HUES64 (cell line): ENCODE measurements around the gene HMCN1.

Source experiments
- H3K27ac ChIP-seq: 2 replicates; pipeline ENCODE4 v1.7.0; 2013; ENCODE audit warnings: low read depth, low read length, inconsistent platforms
- H3K27me3 ChIP-seq: 2 replicates; pipeline ENCODE4 v1.6.1; 2013; ENCODE audit warnings: mild to moderate bottlenecking, low read length; ENCODE audit not compliant: insufficient read depth
- H3K36me3 ChIP-seq: 2 replicates; pipeline ENCODE4 v1.6.1; 2013; ENCODE audit warnings: mild to moderate bottlenecking, low read length; ENCODE audit not compliant: insufficient read depth
- H3K4me1 ChIP-seq: 2 replicates; pipeline ENCODE4 v1.6.1; 2013; ENCODE audit warnings: mild to moderate bottlenecking, low read length, moderate library complexity; ENCODE audit not compliant: insufficient read depth
- H3K4me3 ChIP-seq: 2 replicates; pipeline ENCODE4 v1.5.1; 2013; ENCODE audit warnings: mild to moderate bottlenecking, low read length, moderate library complexity
- H3K9ac ChIP-seq: 2 replicates; pipeline ENCODE4 v1.6.1; 2013; ENCODE audit warnings: mild to moderate bottlenecking, low read depth, low read length
- H3K9me3 ChIP-seq: 2 replicates; pipeline ENCODE4 v1.6.1; 2013; ENCODE audit warnings: low read depth, low read length; ENCODE audit not compliant: insufficient read depth
- WGBS: fragments of 150-250, 120-280 bp; methylation state at CpG from one replicate; pipeline ENCODE4 v1.1.7; 2013; ENCODE audit warnings: missing lambda C conversion rate; 5-methylcytosine and 5-hydroxymethylcytosine counted together

Gene HMCN1

DNA sequence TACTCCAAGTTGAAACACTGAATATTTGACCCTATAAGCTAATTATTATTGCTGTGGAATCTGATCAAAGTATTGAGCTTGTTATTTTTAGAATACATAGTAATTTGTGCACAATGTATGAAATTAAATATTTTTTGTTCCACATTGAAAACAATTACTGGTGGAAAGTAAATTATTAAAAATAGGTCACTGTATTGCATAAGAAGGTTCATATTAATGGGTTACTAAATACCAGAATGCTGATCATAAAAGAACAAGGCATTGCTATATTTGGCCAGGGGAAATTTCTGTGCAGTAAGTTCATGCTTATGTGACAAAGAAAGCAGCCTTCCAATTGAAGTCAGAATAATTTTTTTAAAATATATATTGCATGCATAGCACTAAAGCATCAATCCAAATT lies 481.4 kb downstream of the HMCN1 start:
- Histone ChIP-seq H3K4me3 (no peak overlapping the region), H3K36me3 (no peaks in the 10 kb centered on the region), H3K9ac (no peak overlapping the region)

DNA sequence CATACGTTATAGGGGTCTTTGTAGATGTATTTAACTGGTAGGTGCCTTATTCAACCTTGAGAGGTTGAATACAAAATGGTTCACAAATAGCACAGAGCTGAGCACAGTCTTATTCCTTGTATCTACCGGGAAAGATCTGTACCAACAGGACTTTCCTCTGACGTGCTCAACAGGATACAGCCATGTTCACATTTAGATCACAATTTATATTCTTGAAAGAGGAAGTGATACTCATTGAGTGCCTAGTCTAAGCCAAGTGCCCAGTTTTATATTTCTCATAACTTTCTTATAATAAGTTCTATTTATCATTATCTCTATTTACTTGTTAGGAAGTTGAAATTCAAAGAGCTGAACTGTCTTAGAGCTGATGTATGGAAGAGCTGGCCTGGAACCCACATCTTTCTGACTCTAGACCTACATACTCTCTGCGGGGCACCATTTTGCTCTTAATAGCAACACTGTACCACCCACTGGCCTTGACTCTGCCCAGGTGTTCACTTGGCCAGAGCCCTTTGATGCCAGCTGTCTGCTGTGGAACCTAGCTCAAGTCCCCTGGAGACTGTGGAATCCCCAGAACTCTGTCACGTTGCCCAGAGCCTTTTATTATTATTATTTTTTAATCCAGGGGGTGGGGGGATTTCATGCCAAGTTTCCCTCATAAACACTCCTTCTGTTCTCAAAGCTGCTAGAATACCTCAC lies 484.6 kb downstream of the HMCN1 start:
- Histone ChIP-seq H3K9ac (no peak overlapping the region), H3K4me1 (no peaks in the 10 kb centered on the region), H3K27me3 (no peaks in the 10 kb centered on the region), H3K9me3 (no peaks in the 10 kb centered on the region), H3K27ac (no peak overlapping the region), H3K4me3 (no peak overlapping the region), H3K36me3 (no peaks in the 10 kb centered on the region)
- 91% methylated on average over 4 of the region's 5 CpGs for WGBS

More for the DNA sequence above, 481.4 kb downstream of the HMCN1 start:
- H3K9me3 ChIP-seq, result no peaks in the 10 kb centered on the region
- H3K27me3 ChIP-seq, result no peaks in the 10 kb centered on the region
- no peaks in the 10 kb centered on the region for H3K4me1 ChIP-seq
- no peak overlapping the region for H3K27ac ChIP-seq

DNA sequence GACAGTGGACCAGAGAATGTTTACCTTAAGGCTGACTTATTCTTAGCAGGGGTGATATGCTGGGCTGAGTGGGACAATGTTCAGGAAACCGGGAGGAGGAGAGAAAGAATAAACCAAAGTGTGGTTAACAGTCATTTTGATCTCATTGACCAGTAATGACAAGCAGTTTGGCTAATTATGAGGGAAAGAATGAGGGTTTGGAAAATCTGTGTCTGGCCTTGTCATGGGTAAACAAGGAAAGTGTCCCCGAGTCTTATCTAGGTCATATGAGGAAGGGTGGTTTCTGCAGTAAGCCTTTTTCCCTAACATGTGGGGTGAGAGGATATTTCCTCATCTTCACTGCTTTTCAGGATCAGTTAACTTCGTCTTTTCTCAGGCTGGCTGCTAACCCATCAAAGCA lies 485.9 kb downstream of the HMCN1 start:
- Histone ChIP-seq H3K9me3 (no peaks in the 10 kb centered on the region), H3K4me1 (no peaks in the 10 kb centered on the region), H3K36me3 (no peaks in the 10 kb centered on the region), H3K27me3 (no peaks in the 10 kb centered on the region), H3K27ac (no peak overlapping the region), H3K4me3 (no peak overlapping the region), H3K9ac (no peak overlapping the region)
- WGBS, result 88% methylated on average over 3 of the region's 3 CpGs

DNA sequence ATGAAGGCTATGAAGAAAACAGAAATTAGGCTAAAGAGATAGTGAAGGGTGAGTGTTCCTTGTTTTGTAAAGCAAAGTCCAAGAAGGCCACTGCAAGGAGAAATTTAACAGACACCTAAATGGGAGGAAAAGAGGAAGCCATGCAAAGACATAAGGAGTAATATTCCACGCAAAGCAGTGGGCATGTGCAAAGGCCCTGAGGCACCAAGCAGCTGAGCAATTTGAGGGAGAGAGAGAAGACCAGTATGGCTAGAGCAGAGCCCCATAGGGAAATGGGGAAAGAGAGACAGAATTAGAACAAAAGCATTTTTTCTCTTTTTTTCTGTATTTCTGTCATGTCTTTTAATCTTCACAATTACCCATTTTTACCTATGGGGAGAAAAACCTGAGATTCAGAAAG lies 486.7 kb downstream of the HMCN1 start:
- 99% methylated on average over 1 of the region's 1 CpG for WGBS
- Histone ChIP-seq H3K4me3 (no peak overlapping the region), H3K4me1 (no peaks in the 10 kb centered on the region), H3K27ac (no peak overlapping the region), H3K36me3 (no peaks in the 10 kb centered on the region), H3K9ac (no peak overlapping the region), H3K27me3 (no peaks in the 10 kb centered on the region), H3K9me3 (no peaks in the 10 kb centered on the region)

DNA sequence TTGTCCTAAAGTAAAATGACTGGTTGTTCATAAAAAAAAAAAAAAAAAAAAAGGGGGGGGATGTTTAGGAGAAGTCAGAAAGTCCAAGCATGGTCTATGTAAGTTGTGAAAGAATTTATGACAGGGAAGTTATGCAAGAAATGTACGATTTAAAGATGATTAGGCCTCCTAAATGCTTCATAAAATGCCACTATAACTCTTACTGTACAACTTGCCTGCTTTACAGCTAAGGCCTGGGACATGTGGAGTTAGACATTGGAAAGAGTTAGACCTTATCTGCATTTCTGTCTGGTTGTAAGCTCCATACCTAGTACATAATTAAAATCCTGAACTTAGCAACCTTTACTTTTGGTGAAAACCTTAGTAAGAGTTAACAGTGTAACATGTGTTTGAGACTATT lies 490.9 kb downstream of the HMCN1 start:
- WGBS, result 60% methylated on average over 1 of the region's 1 CpG
- no peaks in the 10 kb centered on the region for H3K27me3 ChIP-seq
- H3K9ac ChIP-seq, result no peak overlapping the region
- no peaks in the 10 kb centered on the region for H3K4me1 ChIP-seq
- no peaks in the 10 kb centered on the region for H3K9me3 ChIP-seq
- no peak overlapping the region for H3K27ac ChIP-seq
- no peak overlapping the region for H3K4me3 ChIP-seq
- H3K36me3 ChIP-seq, result no peaks in the 10 kb centered on the region

DNA sequence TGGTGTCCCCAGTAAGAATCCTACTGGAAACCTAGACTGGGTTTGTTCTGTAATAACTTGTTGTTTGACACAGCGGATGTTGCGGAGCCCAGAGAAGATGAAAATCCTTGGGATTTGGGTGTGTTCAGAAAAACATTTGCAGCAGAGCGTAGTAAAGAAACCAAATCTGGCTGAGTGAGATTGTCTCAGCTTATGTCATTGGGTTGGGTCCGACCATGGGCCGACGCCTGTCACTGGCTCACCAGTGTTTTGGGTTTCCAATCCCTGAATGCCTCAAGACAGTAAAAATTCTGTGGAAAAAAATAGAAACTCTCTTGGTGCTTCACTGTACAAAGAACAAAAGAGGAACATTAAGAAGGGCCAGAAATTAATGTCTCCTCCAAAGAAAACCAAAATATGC lies 494.6 kb downstream of the HMCN1 start:
- Histone ChIP-seq H3K27me3 (no peaks in the 10 kb centered on the region), H3K9me3 (no peaks in the 10 kb centered on the region)
- 97% methylated on average over 6 of the region's 6 CpGs for WGBS

DNA sequence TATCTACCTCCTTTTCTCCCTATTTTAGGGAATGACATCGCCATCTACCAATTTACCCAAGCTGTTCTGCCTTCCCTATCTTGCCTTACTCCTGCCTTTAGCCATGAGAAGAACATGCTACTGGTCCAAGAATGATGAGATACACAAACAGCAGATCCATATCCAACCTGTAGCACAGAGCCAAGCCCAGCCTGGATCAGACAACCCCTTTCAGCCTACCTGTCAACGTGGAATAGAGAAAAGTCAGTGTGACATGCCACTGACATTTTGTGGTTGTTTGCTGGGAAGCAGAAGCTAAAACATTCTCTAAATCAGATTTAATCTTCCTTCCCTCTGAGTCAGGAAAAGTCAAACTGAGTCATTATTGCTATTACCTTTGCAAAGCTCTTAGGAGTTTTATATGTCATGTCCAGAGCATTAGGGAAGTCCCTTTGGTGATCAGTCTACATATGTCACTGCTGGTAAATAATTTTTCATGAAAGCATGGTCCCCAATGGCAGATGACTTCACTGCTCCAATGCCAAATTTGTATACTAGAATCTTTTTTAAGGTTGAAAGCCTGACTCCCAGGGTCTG lies 497.8 kb downstream of the HMCN1 start:
- no peaks in the 10 kb centered on the region for H3K4me1 ChIP-seq
- H3K36me3 ChIP-seq, result no peaks in the 10 kb centered on the region
- H3K27me3 ChIP-seq, result no peaks in the 10 kb centered on the region
- no peak overlapping the region for H3K4me3 ChIP-seq
- no peaks in the 10 kb centered on the region for H3K9me3 ChIP-seq
- H3K27ac ChIP-seq, result no peak overlapping the region
- 97% methylated on average over 2 of the region's 2 CpGs for WGBS
- H3K9ac ChIP-seq, result no peak overlapping the region

More for the DNA sequence above, 494.6 kb downstream of the HMCN1 start:
- no peaks in the 10 kb centered on the region for H3K4me1 ChIP-seq
- no peak overlapping the region for H3K4me3 ChIP-seq
- no peak overlapping the region for H3K9ac ChIP-seq
- no peak overlapping the region for H3K27ac ChIP-seq
- no peaks in the 10 kb centered on the region for H3K36me3 ChIP-seq

DNA sequence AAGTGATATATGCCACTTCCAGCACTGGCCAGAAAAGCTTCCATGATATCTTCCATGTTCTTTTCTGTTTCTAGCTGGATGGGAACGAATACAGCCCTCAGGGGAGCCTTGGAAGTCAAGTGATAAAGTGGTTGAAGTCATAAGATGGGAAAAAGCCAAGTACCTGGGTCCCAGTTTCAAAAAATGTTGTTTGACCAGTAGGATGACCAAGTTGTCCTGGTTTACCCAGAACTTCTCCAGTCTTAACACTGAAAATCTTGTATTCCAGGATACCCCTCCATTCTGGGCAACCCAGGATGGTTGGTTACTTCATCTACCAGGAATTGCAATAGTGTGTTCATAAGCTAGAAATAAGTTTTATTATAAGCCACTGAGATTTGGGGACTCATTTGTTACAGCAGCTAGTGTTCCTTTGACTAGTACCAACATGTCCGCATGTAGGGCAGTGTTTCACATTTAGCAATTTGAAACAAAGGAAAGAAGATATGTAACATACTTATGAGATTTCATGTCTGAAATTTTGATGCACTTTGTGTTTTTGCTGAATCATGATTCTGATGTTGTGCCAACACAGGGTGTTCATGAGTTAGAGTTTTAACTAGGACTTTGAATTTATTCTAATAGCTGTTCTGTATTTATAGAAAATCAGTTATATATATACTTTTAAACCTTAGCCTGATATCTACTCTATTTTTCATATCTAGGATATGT lies 500.9 kb downstream of the HMCN1 start:
- H3K9me3 ChIP-seq, result no peaks in the 10 kb centered on the region
- no peaks in the 10 kb centered on the region for H3K4me1 ChIP-seq
- no peak overlapping the region for H3K4me3 ChIP-seq
- WGBS, result 64% methylated on average over 2 of the region's 2 CpGs
- H3K27ac ChIP-seq, result no peak overlapping the region
- H3K27me3 ChIP-seq, result no peaks in the 10 kb centered on the region
- no peak overlapping the region for H3K9ac ChIP-seq
- H3K36me3 ChIP-seq, result no peaks in the 10 kb centered on the region

DNA sequence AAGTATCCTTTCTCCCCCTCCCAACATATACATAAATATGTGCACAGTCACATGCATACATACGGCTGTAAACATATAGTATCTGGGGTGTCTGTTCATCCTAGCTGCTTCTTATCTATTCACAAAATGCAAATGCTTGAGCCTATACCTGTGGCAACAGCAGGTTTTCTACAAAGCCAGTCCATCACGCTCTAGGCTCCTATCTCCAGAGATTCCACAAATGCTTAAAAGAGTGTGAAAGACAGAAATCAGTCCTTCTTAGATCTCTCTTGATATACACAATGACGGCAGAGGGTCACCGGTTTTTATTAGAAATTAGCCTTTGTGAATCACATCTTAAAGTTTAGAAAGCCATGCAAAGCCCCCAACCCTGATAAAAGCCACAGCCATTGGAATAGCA lies 501.5 kb downstream of the HMCN1 start:
- H3K27me3 ChIP-seq, result no peaks in the 10 kb centered on the region
- H3K27ac ChIP-seq, result no peak overlapping the region
- H3K36me3 ChIP-seq, result no peaks in the 10 kb centered on the region
- no peaks in the 10 kb centered on the region for H3K9me3 ChIP-seq
- WGBS, result 78% methylated on average over 4 of the region's 4 CpGs
- H3K4me3 ChIP-seq, result no peak overlapping the region
- H3K4me1 ChIP-seq, result no peaks in the 10 kb centered on the region
- no peak overlapping the region for H3K9ac ChIP-seq

DNA sequence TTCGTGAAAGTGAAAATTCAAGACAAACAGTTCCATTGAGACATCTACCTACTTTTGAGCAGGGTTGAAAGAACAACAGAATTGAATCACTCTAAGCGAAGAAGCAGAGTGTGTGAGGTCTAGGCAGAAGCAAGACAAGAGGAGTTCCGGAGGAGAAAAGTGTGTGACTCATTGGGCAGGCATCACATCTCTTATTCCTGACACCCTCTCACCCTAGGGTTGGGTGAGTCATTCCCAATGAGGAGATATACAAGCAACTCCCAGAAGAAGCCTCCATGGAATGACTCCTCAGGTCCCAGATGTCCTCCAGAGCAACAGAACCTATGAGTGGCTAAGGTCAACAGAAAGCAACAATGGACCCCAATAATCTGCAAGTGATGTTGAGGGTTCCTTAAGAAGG lies 502.7 kb downstream of the HMCN1 start:
- H3K36me3 ChIP-seq, result no peaks in the 10 kb centered on the region

DNA sequence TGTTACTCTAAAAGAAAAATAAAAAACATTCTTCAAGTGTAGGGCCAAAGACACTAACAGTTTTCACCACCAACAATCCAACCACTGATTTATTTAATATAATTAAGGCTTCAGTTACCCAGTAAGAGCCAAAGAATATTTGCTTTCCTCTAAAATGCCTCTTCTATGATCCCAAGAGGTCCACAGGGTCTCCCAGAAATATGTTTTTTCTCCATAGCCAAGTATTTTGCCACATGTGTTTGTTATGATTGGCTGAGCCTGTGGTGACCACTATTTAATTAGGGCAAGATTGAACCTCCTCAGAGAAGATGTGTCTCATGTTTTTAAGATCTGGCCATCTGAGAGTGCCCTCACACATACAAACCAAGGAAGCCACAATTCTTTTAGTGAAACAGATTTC lies 505.0 kb downstream of the HMCN1 start:
- Histone ChIP-seq H3K27me3 (no peaks in the 10 kb centered on the region), H3K4me1 (no peaks in the 10 kb centered on the region), H3K4me3 (no peak overlapping the region), H3K9ac (no peak overlapping the region), H3K27ac (no peak overlapping the region), H3K36me3 (no peaks in the 10 kb centered on the region), H3K9me3 (no peaks in the 10 kb centered on the region)

More for the DNA sequence above, 502.7 kb downstream of the HMCN1 start:
- Histone ChIP-seq H3K9ac (no peak overlapping the region), H3K4me3 (no peak overlapping the region), H3K4me1 (no peaks in the 10 kb centered on the region), H3K27me3 (no peaks in the 10 kb centered on the region), H3K9me3 (no peaks in the 10 kb centered on the region), H3K27ac (no peak overlapping the region)
- 94% methylated on average over 3 of the region's 3 CpGs for WGBS
